Fibroblast of the aortic adventitia (primary cell): ENCODE measurements around the gene KIT. TPM values are rescaled to one million over a fixed set of nuclear protein-coding genes. Genes with fewer than 3 reads are reported as not detected.

Source experiments
- DNase-seq: peaks from one replicate; pipeline ENCODE4 v3.0.0-alpha.2; 2010; ENCODE audit warnings: low read depth
- H3K4me3 ChIP-seq: 2 replicates; pipeline ENCODE4 v1.5.1; 2011; ENCODE audit warnings: low read depth, mild to moderate bottlenecking, control low read depth, low read length, moderate library complexity
- total RNA-seq: library from RNA; depleted of rRNA; stranded (reverse); fragments of >200 nt; gene quantifications from 2 replicates; pipeline ENCODE4 v1.2.3, GENCODE V29; 2012; ENCODE audit warnings: low replicate concordance
- TF ChIP-seq, protein P1 (sequence below): IDR thresholded peaks from 2 replicates; pipeline ENCODE4 v1.5.1; 2011; ENCODE audit warnings: mild to moderate bottlenecking, low read length, control low read depth, inconsistent platforms; ENCODE audit not compliant: insufficient read depth

KIT gene
- total RNA-seq, 1 donor: 2.7 TPM

DNA sequence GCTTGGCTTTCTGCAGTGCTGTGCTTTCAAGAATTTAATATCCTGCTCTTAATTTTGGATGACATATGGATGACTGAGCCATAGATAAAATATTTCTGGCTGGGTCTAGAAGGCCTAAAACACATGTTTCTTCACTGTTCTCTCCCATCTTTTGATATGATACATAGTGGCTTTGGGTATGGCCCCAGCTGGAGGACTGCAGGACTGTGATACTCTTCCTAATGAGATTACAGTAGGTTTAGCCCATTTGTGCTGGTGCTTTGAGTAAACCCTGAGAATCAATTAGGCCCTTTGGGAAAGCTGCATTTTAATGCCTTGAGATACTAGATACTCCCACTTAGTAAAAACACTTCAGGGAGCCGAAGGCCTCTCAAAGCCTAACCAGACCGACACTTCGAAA is 38.0 kb downstream of the KIT start:
- H3K4me3 ChIP-seq: no peak overlapping the region
- TF ChIP-seq, protein P1, sequence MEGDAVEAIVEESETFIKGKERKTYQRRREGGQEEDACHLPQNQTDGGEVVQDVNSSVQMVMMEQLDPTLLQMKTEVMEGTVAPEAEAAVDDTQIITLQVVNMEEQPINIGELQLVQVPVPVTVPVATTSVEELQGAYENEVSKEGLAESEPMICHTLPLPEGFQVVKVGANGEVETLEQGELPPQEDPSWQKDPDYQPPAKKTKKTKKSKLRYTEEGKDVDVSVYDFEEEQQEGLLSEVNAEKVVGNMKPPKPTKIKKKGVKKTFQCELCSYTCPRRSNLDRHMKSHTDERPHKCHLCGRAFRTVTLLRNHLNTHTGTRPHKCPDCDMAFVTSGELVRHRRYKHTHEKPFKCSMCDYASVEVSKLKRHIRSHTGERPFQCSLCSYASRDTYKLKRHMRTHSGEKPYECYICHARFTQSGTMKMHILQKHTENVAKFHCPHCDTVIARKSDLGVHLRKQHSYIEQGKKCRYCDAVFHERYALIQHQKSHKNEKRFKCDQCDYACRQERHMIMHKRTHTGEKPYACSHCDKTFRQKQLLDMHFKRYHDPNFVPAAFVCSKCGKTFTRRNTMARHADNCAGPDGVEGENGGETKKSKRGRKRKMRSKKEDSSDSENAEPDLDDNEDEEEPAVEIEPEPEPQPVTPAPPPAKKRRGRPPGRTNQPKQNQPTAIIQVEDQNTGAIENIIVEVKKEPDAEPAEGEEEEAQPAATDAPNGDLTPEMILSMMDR: no peak
- no peak for DNase-seq

DNA sequence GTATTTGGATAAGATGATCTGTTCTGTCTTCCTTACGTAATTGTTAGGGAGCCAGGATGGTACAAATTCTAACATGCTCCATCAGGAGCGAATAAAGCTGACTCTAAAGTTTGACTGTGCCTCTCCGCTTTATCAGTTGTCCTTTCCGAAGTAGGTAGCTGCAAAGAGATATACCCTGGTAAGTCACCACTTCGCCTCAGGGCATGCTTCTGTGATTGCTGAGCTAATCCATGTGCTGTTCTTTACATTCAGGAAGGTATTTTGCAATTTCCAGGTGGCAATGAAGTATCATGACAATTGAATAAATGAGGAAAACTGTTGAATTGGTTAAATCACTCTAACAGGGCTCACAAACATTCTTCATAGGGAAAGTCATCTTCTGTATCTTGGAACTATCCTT is 38.9 kb downstream of the KIT start:
- TF ChIP-seq, protein P1: no peak
- H3K4me3 ChIP-seq: no peak overlapping the region
- no peak for DNase-seq

DNA sequence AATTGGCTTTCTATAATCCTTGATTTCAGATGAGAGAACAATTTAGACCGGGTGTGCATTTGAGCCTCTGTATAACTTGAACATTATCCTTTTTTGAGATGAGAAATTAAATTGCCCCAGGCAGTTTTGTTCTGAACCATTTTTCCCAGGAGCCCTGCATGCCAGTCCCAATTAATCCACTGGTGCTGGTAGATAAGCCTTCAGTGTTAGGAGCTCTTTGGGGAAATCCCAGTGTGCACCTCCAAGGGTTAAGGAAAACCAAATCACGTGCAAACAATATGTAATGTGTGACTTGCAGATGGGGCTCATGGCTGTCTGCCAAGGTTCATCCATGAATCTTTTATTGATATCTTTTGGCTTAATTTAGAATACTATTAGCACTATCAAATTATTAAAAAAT is 43.2 kb downstream of the KIT start:
- no peak for DNase-seq
- TF ChIP-seq, protein P1: no peak
- no peak overlapping the region for H3K4me3 ChIP-seq

DNA sequence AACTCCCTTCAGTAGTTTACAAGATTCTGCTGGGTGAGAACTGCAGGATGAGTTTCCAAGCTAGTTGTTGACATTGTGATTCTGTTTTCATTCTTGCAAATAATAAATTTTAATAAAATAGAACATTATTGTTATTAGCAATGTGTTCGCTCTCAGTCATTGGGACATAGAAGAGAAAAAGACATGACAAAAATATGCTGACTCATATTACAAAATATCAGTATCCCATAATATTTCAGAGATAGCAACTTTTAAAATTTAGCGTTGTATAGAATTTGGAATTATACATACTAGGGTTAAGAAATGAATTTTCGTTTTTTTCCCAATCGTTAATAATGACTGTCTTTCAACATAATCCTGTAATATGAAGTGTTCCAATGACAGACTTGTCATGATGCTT is 45.4 kb downstream of the KIT start:
- DNase-seq: no peak
- TF ChIP-seq, protein P1: no peak
- H3K4me3 ChIP-seq: no peak overlapping the region

DNA sequence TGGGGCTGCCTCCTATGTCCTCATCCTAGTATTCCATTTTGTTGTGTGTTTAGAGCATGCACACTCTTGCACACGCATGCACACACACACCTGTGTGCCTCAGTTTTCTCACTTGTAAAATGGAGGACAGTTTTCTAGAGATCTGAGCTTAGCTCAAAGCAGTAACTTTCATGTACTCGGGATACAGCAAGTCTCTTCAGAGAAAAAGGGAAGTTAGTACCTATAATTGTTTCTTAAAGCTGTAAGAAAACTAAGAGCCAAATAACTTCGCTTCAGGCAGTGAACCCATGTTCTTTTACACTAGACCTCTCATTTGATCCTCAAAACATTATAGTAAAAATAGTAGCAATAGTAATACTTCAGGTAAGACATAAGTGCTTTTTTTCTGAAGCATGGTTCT is 49.6 kb downstream of the KIT start:
- TF ChIP-seq, protein P1: no peak
- DNase-seq: no peak
- no peak overlapping the region for H3K4me3 ChIP-seq

DNA sequence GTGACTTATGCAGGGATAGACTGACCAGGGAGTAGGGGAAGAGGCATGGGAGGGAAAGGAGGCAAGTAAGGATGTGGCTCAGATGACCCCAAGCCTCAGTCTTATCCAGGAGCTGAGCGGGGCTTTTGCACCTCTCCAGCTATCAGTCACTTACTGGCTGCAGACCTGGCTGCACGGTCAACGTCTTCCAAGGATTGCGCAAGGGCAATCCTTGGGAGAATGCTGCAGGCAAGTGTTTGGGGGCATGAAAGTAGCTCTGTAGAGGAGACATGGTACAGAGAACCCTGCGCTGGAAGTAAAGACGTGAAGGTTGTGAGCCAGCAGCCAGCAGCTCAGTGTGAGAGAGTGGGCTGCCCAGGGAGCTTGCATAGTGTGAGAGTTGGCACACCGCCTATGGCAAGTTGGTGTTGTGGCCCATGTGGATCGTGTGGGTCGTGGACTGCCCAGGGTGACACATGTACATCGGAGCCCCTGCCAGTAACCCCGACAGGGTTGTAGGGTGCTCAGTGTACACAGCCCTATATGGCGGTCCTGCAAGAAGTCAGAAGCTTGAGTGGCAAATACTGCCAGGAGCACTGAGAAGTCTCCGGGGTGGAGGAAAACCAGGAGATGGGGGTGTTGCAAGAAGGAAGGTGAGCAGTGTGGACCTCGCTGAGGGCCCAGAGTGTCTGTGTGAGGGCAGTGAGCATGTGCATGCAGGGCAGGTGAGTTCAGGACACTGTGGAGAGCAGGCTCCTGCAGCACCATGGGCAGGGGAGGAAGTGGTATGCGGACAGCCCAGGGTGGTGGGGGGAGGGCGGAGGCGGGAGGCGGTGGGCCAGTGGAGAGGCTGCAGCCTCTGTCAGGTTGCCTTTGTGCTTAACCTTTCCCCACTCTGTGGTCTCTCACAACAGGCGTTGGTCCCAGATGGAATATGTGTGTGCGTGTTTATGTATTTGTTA is 50.9 kb downstream of the KIT start:
- TF ChIP-seq, protein P1: no peak
- no peak overlapping the region for H3K4me3 ChIP-seq
- no peak for DNase-seq
